Left colon (tissue), 2 donors: ENCODE data around the gene DPYD. TPM values are rescaled to one million over a fixed set of nuclear protein-coding genes. Genes with fewer than 3 reads are reported as not detected.

Experiments used
- ATAC-seq: fragments of 200-7000 bp; cut with Tn5 transposase; one replicate; pipeline ENCODE4 v1.9.1; 2020; ENCODE audit warnings: mild to moderate bottlenecking, moderate library complexity
- DNase-seq, 2 donors: peaks; one replicate each; pipeline ENCODE4 v3.0.0-alpha.2; 2020
- intact Hi-C, 2 donors: fragments of 100-400 bp; cut with DNase I in 1 of 2; cut with micrococcal nuclease in 1 of 2; formaldehyde crosslinking; loops; one replicate each; pipeline versions ENCODE4 v1.11.2 to v1.14.0; 2022; cut with DNase I, micrococcal nuclease
- total RNA-seq, 2 donors: library from RNA; stranded (reverse); fragmentation: NEBNext Ultra II Directional; extraction: Animal tissue kit (Norgen Biotek cat#: 25700); gene quantifications; one replicate each; pipeline ENCODE4 v1.2.1, GENCODE V29; 2021
- donor health status: DM: no; HTN: no; CAD: no.
- donor health status: DM: yes; HTN: yes; CAD: no.

Gene DPYD
- total RNA-seq, 2 donors from 2014 or later: 10.6 to 12.9 TPM

- intact Hi-C loops: no loop called here
- ATAC-seq: no peak
- DNase-seq: no peak
Measured at GRCh38 chr1:97516588-97516987, 404.2 kb downstream of the DPYD start.

GRCh38 chr1:97508653-97509218 lies 412.1 kb downstream of the DPYD start:
- intact Hi-C loops: no loop called here

DNA sequence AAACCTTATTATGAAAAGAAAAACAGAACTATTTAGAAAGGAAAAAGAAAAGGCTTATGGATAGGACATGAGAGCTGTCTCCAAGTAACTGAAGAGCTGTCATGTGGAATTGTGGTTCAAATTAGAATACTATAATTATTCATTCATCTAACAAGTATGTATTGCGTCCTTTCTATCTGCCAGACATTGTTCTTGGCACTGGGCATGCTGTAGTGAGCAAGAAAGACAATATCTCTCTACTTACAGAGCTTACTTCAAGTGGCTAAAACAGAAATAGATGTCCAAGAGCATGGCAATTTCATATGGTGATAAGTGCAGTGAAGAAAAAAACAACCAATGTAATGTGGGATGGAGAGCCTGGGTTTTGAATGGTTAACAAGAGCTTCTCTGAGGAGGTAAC lies 413.0 kb downstream of the DPYD start:
- intact Hi-C loops: no loop called here
- ATAC-seq: no peak
- DNase-seq: no peak

More at GRCh38 chr1:97508653-97509218, 412.1 kb downstream of the DPYD start:
- DNase-seq: no peak
- no peak for ATAC-seq

DNA sequence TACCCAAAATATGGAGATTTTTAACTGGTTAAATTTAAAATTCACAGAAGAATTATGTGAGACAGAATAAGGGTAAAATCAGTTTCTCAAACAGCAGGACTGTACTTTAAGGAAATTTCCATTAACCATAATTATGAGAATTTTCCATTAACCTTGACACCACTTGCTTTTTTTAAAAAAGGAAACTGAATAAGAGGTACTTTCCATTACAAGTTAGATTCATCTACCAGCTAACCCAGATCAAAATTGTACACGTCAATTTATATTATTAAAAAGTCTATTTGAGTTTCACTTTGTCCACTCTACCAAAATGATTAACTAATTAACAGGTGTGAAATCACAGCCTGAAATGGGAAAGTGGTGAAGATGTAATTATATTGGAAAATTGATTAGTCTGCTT lies 414.5 kb downstream of the DPYD start:
- DNase-seq (no peak), ATAC-seq (no peak)
- intact Hi-C loops: no loop called here

- intact Hi-C loops: no loop called here
- ATAC-seq (no peak), DNase-seq (no peak)
Measured at GRCh38 chr1:97505816-97506215, 415.0 kb downstream of the DPYD start.

GRCh38 chr1:97505289-97505688 lies 415.5 kb downstream of the DPYD start:
- no peak for DNase-seq
- ATAC-seq: no peak
- intact Hi-C loops: no loop called here

GRCh38 chr1:97502360-97502759 lies 418.5 kb downstream of the DPYD start:
- ATAC-seq: no peak

DNA sequence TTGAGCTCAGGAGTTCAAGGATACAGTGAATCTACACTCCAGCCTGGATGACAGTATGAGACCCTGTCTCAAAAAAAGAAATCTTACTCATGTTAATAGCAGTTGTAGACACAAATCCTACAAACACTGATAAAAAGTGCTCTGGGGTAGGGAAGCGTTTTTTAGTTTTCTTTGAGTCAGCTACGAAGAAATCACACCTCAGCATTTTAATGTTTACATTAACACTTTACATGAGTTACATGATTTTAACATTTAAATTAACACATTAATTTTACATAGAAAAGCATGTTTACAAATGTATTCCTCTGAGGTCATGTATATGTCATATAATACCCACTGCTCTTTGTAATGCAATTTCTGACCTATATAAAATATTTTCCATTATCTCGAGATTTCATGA lies 419.2 kb downstream of the DPYD start:
- intact Hi-C loops: no loop called here
- DNase-seq (no peak), ATAC-seq (no peak)

More at GRCh38 chr1:97502360-97502759, 418.5 kb downstream of the DPYD start:
- intact Hi-C loops: no loop called here
- DNase-seq: no peak

DNA sequence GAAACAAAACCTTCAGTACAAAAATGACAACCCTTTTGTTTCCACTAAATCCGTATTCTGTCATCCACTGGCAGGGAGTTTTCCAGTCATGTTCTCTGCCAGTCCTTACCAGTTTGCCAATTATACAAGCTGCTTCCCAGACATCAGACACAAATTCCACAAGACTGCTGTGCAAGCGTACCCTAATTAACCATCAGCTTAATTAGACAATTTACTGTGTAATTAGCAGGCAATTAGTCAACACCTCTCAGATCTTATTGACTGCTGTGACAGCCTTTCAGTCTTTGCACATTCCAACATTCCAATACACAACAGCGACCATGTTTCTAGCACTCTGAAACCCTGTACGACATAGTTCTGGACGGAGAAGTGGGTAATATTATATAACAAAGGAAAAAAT lies 420.1 kb downstream of the DPYD start:
- intact Hi-C loops: no loop called here
- DNase-seq (no peak), ATAC-seq (no peak)

- no peak for ATAC-seq
- intact Hi-C loops: no loop called here
Measured at GRCh38 chr1:97499667-97500066, 421.2 kb downstream of the DPYD start.

DNA sequence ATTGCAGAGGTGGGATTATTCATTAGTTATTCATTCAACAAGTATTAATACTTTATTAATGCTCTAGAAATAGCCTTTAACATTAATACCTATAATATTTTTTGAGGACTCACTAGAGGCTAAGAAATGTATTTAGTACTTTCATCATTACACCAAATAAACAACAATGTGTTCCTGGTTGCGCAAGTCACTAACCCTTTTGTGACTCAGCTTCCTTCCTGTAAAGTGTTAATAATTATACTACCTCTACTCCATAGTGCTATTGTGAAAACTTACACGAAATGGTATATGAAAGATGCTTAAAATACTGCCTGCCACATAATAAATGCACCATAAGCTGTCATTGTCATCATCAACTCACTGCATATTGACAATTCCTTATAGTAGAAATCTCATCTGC lies 431.0 kb downstream of the DPYD start:
- no peak for DNase-seq
- ATAC-seq: no peak
- intact Hi-C loops: no loop called here

More at GRCh38 chr1:97499667-97500066, 421.2 kb downstream of the DPYD start:
- DNase-seq: no peak

DNA sequence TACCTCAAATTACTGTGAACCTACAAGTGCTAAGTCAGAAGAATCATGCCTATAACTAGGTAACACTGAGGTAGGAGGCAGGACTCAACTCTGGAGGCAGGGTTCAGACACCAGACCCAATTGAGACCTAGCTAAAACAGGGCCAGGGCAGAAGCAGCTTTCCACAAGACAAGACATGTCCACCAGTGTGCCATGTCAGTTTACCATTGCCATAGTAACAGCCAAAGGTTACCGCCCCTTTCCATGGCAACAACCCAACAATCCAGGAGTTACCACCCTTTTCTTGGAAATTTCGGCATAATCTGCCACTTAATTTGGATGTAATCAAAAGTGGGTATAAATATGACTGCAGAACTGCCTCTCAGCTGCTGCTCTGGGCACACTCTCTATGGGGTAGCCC lies 432.3 kb downstream of the DPYD start:
- ATAC-seq: no peak
- intact Hi-C loops: no loop called here
- DNase-seq: no peak

DNA sequence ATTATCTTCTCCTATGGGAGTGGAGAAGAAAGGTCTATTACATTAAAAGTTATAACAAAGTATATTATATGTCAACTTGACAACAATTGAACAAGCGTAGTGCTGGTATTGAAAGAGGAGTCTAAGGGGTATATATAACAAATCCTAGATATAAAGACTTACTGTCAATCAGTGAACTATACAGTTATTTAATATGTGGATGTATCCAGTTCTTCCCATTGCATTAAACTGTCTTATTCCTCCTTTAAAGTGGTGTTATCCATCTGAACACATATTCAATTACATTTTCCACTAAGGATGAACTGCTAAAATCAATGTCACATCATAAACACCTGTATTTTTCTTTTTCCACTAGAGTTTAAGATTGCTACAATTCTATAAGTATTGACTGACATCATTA lies 438.8 kb downstream of the DPYD start:
- DNase-seq (no peak), ATAC-seq (no peak)
- intact Hi-C loops: no loop called here

DNA sequence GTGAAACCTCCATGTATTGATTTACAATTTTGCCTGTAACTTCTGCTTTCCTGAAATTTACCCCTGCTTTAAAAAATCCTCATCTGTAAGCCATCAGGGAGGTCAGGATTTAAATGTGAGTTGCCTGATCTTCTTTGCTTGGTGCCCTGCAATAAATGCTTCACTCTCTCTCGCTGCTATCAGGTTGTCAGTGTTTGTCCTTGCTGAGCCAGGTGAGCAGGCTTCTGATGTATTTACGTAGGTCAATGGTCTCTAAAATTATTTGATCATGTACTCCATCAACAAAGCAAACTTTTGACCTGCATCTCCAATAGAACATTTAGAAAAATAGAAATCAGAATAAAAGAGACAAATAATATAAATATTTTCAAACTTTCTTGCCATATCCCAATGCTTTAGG lies 453.4 kb downstream of the DPYD start:
- no peak for DNase-seq
- ATAC-seq: no peak

DNA sequence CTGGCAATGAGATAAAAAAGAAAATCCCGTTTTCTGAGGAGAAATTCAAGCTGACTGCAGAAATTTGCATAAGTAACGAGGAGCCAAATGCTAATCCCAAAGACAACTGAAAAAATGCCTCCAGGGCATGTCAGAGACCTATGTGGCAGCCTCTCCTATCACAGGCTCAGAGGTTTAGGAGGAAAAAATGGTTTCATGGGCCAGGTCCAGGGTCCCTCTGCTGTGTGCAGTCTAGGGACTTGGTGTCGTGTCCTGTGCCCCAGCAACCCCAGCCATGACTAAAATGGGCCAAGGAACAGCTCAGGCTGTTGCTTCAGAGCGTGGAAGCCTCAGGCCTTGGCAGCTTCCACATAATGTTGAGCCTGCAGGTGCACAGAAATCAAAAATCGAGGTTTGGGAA lies 456.5 kb downstream of the DPYD start:
- DNase-seq (no peak), ATAC-seq (no peak)

More for the DNA sequence above, 453.4 kb downstream of the DPYD start:
- intact Hi-C loops: no loop called here

DNA sequence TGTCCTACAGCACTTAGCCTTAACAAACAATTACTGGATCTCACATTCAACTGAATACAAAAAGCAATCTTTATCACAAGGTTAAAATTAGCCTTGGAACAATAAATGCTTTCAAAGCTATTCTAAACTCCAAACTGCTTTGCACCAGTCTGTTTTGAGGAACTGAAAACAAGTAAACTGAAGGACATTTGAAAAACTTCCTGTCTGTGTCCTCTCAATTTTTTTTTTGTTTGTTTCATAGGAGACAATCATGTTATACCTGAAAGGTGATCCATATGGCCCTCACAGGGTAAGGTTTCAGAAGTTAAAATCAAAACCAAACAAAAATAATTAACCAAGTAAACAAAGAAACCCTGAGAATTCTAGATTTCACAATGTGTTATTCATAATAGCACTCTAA lies 459.1 kb downstream of the DPYD start:
- intact Hi-C loops: no loop called here
- DNase-seq: no peak
- no peak for ATAC-seq

More for the DNA sequence above, 456.5 kb downstream of the DPYD start:
- intact Hi-C loops: no loop called here

GRCh38 chr1:97457446-97458089 lies 463.3 kb downstream of the DPYD start:
- intact Hi-C loops: no loop called here
- no peak for ATAC-seq
- DNase-seq: no peak

DNA sequence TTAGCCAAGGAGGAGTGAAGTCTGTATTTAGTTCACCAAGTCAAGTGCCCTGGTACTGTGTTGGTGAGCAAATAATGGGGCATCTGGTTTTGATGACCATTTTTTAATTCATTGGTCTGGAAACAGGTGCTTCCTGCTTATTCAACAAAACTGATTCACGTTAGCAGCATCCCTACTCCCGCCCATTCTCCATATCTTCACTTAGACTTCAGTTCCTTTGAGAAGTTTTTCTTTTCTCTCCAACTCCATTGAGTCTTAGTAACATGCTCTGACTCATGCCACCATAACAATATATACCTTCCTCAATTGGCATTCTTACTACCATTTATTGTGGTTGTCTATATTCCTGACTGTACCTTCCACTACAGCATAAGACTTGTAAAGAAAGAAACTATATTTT lies 468.9 kb downstream of the DPYD start:
- intact Hi-C loops: no loop called here
- ATAC-seq: no peak

DNA sequence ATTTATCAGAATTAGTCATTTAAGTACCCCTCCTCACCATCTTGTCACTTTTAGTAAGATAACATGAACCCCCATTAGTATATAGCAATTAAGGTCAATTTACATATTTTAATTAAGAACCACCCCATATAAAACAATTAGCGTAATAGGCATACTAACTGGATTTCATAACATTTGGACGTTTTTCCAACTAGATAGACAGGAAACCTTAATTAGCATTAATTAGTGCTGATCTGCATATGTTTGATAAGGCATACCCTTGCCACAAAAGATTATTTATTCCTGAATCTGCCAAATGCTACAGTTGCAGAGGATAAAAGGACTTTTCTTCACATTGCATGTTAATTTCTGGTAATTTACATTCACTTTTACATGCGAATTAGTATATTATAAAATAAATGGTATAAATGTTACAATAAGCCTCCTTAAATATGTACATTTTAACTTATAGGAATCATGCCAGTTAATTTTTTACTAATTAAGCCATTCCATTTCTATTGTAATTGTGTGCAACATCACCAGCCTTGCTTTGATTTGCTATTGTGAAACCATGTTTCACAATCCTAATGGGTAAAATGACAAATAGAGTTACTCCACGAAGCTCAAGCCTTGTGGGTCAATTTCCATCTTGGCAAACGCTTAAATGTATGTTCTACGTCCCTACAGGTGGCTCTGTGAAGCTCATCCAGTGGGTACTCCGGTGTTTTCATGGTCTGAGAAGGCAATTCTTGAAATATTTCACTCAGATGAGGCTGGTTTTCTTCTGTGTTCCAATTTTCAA lies 469.6 kb downstream of the DPYD start:
- DNase-seq (no peak), ATAC-seq (no peak)
- intact Hi-C loops: no loop called here

More for the DNA sequence above, 468.9 kb downstream of the DPYD start:
- DNase-seq: no peak

DNA sequence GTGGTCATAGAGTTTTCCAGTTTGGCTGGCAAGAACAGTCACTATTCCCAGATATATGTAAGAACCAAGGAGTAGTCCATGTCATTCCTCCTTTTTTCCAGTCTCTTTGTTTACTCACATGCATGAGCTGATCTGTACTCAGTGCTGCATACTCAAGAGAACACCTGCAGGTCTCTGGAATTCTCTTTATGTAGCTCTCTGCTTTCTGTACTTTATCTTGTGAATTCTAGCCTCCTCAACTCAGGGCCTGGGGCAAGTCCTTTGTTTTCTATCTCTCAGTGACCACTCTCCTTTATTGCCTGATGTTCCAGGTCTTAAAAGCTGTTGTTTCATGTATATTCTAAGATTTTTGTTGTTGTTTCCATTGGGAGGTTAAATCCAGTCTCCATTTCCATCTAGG lies 478.9 kb downstream of the DPYD start:
- intact Hi-C loops: no loop called here
- no peak for ATAC-seq

More for the DNA sequence above, 478.9 kb downstream of the DPYD start:
- no peak for DNase-seq
